Epithelial cell of prostate (primary cell): Measurements from ENCODE around the gene RPS6KL1.

Source experiments
- DNase-seq: peaks from one replicate; pipeline ENCODE4 v3.0.0-alpha.2; 2011; ENCODE audit warnings: low read depth, low spot score
- H3K27ac ChIP-seq: fragments of 450-650 bp; 2 replicates; pipeline ENCODE4 v1.5.1; 2017; ENCODE audit warnings: mild to moderate bottlenecking

The RPS6KL1 gene

DNA sequence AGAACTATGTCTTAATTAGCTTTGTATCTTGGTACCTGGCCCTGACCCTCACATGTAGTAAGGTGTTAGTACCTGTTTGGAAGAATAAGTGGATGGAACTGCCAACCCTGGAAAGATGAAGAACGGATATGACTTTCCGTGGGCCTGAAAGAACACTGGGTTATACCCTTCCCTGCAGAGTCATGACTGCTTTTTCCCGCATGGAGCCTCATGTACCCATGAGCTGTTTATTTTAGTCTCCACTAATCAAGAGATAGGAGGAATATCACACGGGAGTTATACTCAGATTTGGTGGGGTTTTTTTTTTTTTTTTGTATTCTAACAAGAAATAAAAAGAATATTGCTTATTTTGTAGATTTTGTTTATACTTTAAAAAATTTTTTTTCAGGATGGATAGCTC is 25.4 kb downstream of the RPS6KL1 start:
- DNase-seq = no peak
- H3K27ac ChIP-seq = no peak overlapping the region

DNA sequence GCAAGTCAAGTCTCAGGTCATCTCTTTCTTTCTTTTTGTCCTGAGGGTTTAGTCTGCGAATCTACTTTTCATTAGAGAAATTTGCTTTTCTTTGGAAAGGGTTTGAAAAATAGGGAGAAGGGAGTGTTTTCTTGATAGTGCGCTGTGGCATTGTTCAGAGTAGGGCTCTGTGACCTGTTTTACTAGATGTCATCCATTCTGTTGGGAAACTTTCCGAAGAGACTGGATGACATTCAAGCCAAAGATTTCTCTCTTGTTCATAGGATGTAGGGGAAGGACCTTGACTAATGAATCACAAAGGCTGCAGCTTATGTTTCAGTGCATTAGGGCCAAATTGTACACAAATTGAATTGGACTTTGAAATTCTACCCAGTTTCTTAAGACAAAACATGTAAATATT is 26.7 kb downstream of the RPS6KL1 start:
- no peak overlapping the region for H3K27ac ChIP-seq
- DNase-seq = no peak

DNA sequence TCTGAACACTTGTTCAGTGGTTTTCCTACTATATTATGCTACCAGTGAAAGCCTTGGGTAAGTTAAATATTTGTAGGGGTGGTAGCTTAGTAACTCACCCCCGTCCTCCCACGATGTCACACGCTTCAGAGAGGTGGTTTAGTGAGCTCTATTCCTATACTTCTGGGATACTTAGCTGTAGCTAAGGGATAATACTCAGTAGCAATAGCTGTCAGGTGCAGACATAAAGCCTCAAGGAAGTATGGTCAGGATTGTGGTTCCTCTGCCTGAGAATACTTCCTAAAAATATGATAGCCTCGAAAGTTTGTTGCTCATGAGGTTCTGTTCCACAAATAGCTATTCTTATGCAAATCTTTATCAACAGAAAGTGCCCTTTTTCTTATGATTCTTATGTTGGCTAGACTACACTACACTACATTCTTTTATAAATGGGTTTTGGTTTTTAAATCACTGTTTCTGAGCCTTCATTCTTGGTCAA is 29.4 kb downstream of the RPS6KL1 start:
- DNase-seq = no peak
- no peak overlapping the region for H3K27ac ChIP-seq

DNA sequence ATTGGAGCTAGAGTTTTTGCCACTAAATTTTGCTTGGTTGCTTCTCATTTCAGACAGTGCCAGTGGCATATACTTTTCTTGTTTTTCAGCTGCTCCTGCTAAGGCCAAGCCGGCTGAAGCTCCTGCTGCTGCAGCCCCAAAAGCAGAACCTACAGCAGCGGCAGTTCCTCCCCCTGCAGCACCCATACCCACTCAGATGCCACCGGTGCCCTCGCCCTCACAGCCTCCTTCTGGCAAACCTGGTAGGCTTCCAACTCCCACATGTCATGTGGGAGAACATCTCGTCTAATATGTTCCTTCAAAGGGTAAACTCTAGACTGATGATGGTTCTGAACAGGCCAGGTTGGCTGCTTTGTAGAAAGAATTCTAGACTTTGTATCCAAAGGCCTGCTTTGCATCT is 30.3 kb downstream of the RPS6KL1 start:
- H3K27ac ChIP-seq = no peak overlapping the region
- DNase-seq = no peak

DNA sequence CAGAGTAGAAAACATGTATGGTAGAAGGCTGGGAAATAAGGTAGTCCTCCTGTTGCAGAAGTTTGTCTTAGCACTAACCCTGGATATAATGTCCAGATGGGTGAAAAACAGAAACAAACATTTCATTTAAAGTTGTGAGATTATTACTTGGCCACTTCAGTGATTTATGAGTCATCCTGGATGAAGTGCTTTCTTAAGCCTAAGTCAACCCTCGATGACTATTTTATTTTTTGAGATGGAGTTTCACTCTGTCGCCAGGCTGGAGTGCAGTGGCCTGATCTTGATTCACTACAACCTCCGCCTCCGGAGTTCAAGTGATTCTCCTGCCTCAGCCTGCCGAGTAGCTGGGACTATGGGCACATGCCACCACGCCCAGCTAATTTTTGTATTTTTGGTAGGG is 31.2 kb downstream of the RPS6KL1 start:
- no peak overlapping the region for H3K27ac ChIP-seq
- no peak for DNase-seq

DNA sequence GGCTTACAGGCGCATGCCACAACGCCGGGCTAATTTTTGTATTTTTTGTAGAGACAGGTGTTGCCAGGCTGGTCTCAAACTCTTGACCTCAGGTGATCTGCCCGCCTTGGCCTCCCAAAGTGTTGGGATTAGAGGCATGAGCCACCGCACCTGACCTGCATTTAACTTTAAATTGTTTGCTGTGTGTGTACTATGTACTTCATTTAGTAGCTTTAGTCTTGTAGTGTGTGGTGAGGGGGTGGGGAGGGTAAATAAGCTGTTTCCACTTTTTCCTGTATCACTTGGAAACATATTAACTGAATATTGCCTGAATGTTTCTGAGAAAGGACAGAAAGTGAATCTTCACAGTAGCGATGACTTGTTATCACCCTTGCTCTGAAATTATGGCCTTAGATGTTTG is 32.8 kb downstream of the RPS6KL1 start:
- no peak overlapping the region for H3K27ac ChIP-seq
- DNase-seq = no peak

DNA sequence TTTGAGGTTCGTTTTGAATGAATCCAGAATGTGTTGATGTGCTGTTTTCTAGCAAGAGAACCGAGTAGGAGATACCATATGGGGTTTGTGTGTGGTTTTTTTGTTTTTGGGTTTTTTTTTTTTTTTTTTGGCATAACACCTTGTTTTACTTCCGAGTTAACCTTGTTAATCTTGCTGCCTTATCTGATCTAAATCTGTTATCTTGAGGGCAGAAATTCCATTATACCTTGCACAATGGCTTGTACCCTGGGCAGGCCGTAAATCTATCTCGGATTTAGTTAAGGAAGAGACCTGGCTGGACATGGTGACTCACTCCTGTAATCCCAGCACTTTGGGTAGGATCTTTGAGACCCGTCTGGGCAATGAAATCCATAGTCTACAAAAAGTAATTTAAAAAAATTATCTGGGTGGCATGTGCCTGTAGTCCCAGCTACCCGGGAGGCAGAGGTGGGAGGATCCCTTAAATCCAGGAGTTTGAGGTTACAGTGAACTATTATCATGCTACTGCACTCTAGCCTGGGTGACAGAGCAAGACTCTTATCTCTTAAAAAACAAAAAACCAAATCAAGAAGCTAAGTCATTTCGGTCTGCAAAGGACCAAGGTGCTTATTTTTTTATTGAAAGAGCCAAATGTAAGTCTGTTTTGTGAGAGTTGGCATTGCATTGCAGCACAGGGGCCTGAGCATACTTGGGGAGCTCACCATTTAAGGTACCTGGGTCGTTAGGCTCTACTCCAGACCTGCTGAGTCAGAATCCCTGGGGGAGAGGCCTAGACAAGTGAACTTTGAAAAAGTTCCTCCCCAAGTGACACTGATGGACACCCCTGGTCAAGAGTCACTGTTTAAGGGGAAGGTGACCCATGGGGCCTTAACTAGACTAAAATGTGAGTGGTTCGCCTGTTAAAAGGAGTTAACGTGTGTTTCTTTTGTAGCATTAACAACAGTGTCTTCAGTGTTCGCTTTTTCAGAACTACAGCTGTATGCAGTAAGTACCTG is 34.6 kb downstream of the RPS6KL1 start:
- no peak for DNase-seq
- H3K27ac ChIP-seq = no peak overlapping the region

DNA sequence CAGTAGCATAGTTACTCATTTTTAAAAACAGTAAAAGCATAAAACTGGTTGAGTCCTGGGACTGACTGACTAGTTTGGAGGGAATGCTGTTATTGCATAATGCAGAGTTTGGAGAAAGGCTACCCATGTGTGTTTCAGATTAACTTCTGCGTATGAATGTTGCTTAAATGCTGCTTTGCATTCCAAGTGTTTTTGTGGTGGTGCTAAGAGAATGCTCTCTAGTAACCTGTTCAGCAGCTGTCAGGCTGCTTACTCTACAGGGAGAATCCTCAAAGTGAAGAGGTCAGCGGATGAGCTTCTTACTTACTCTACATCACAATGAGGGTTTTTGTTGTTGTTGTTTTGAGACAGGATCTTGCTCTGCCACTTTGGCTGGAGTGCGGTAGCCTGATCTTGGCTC is 37.1 kb downstream of the RPS6KL1 start:
- DNase-seq = no peak
- H3K27ac ChIP-seq = no peak overlapping the region

DNA sequence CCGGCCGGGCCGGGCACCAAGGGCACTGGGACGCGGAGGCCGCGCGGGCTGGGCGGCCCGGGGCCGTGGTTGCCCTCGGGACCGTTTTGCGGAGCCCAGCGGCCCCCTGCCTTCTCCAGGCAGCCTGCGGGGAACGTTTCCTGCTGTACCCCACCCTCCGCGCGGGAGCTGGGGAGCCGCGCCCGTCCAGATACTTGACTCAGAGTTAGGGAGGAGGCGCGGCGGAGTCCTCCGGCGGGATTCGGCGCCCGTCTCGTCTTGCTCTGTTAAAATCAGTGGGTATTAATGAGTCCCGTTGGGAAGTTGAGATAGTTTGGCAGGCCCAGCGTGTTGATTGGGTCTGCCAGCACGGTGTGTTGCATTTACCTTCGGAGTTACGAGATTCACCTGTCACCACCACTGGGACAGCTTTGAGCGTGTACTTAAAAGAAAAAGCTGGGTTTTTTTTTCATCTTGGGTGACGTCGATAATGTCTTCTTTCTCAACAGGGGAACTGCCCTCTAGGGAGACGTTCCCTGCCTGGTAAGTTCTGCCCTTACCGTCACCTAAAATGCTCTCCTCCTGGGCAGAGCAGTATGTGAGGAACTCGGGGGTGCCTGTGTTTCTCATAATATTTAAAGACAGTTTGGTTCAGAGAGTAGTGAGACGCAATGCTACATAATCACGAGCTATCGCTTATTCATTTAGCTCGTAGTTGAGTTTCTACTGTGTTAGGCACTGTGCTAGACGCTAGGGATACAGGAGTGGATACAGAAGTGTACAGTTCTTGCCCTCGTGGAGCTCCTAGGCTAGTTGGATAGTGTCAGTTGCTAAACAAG is 40.7 kb downstream of the RPS6KL1 start:
- H3K27ac ChIP-seq = peak overlapping the region; percentile 95
- no peak for DNase-seq

DNA sequence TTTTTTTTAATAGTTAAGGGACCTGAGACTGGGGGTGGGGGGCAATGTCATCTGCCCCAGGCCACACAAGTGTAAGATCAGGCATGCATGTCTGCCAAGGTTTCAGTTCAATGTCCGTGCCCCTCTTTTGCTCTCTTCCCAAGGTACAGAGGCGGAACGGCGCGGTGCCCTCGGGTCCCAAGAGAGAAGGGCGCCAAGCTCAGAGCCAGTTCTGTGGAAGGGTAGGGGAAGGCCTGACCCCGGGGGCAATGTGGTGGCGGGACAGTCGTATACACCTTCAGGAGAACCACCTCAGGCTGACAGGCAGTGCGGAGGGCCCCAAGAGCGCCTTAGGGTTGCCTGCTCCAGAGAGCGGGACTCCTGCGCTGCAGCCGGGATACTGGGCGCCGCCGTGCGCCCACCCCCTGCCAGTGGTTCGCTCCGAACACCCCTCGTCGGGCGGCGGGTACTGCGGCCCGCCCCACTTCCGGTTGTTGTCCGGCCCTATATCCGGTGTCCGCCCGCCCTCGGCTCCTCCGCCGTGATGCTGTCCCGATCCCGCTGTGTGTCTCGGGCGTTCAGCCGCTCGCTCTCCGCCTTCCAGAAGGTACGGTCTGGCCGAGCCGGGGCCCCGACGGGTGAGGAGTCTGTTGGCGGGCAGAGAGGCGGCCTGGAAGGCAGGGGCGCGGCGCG is 41.5 kb downstream of the RPS6KL1 start, which contains the start of gene DLST:
DLST (plus strand) TSS at position 486 of the 672 bp plus-strand sequence; CDS start at position 524, 38 bp downstream.
- peak within 1 kb of the TSS; percentile 95 for H3K27ac ChIP-seq
- DNase-seq = no peak

DNA sequence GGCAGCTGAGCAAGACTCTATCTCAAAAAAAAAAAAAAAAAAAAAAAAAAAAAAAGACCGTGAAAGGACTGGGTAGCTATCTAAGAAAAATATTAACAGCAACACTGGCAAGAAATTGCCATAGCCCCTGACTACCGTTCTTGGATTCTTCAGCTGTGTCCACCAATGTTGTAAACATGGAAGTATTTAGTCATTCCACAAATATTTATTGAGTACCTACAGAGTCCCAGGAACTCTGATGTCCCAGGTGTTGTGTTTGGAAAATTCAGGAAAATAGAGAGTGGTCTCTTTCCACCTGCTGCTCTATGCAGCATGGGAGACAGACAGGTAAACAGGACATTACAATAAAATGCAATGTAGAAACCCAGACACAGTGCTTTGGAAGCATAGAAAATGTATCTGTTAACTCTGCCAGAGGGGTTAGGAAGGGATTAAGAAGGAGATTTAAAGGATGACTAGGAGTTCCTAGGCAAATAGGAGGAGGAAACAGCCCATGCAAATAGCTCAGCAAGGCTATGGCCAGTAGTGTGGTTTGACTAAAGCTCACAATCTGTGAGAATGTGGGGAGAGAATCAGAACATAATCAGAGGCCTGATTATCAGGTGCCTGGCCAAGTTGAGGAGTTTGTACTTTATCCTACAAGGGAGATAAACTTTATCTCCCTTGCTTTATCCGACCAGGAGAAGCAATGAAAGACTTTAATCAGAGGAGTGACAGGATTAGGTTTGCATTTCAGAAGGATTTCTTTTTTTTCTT is 43.5 kb downstream of the RPS6KL1 start:
- DNase-seq = no peak
- H3K27ac ChIP-seq = no peak overlapping the region

DNA sequence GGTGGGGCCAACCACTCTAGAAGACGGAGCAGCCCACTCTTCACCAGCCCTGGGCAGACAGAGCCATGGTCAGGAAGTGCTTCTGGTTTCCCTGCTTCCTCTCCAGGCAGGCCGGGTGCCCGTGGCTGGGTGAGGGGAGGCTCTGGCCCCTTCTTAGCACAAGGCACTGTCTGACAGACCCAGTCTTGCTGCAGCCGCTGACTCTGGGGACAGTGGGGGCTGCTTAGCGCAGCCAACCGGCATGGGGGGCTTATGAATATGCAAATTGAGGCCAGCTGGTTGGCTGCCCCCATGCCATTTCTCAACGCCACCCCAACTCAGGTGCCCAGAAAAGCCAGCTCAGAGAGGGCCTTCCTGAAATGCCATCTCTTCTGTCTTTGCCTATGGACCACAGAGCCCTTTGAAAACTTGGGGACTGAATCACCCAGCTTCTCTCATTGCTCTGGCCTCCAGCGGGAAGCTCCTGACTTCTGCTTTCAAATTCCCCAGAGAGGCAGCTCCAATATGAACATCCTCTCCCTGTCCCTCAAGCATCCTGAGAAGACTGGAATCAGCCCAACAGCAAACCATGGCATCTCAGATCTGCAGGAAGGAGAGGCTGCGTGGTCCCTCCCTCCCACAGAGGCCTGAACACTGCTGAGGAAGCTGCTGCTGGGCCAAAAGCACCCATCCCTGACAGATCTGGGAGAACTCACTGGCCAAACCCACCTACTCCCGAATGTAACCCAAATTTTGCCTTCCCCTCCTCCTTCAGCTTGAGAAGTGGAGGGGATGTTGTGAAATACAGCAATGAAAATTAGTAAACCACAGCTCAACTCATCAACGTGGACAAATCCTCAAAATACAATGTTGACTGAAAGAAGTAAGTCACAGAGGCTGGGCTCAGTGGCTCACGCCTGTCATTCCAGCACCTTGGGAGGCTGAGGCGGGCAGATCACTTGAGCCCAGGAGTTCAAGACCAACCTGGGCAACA is 46.8 kb downstream of the RPS6KL1 start, which contains the start of gene PROX2:
PROX2 (minus strand) TSS at position 205 of the 973 bp plus-strand sequence. CDS start 12,311 bp downstream, outside the sequence.
- no peak within 1 kb of the TSS for H3K27ac ChIP-seq
- no peak for DNase-seq

DNA sequence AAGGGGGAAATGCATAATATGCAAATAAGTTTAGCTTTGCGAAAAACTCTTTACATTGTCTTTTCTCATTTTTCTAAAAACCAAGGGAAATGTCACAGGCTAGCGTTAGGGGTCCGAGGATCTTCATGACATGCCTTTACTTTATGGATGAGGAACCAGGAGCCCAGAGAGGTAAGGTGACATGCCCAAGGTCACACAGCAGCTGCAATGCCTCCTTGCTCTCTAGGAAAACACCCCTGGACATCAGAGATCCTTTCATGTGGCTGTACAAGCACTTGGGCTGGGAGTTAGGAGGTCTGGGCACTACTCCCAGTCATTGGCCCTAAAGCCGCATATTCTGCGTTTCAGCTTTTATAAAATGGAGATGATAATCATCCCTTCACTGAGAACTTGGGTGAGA is 47.9 kb downstream of the RPS6KL1 start:
- H3K27ac ChIP-seq = no peak overlapping the region
- DNase-seq = no peak

DNA sequence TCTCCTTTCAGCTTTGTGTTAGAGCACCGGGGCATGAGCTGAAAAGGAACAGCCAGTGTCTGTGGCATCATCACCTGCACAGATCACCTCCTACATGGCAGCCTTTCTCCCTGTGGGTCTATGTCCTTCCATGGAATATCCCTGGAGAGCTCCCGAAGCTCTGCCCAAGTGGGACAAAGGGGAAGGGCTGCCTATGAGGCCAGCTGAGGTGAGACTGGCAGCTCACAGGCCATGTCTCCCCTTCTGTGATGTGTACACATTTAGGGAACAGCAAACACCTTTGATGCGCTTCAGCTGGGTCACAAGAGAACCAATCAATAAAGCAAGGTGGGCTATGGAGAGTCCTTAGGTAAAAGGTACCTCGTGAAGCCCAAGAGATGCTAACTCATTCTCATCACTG is 51.2 kb downstream of the RPS6KL1 start:
- no peak overlapping the region for H3K27ac ChIP-seq
- DNase-seq = no peak

DNA sequence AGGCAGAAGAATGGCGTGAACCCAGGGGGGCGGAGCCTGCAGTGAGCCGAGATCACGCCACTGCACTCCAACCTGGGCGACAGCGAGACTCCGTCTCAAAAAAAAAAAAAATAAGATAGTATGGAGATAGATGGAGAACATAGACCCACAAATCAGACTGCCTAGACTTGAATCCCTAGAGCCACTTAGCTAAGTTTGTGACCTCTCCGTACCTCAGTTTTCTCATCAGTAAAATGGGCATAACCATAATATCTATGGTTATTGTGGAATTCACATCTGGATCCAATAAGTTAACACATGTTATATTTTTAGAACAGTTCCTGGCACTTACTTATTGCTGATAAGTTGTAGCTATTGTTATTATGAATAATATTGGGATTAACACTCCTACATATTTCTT is 54.3 kb downstream of the RPS6KL1 start:
- no peak for DNase-seq

DNA sequence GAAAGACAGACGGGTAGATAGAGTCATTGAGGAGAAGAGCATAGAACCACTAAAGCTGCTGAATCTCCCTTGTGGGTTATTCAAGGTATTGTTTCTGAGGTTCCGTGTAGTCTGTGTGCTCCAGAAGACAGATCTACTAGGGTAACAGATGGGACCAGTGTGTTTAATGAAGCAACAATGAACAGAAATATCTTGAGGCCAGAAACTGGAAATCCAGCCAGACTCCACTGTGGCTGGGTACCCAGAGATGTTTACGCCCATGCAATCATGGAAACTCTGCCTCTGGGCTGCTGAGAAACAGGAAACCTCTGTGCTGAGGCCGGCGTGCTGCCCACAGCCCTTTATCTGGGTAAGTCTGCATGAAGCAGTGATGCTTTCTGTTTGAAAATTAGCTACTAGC is 55.4 kb downstream of the RPS6KL1 start:
- H3K27ac ChIP-seq = no peak overlapping the region

More for the DNA sequence above, 54.3 kb downstream of the RPS6KL1 start:
- H3K27ac ChIP-seq = no peak overlapping the region

DNA sequence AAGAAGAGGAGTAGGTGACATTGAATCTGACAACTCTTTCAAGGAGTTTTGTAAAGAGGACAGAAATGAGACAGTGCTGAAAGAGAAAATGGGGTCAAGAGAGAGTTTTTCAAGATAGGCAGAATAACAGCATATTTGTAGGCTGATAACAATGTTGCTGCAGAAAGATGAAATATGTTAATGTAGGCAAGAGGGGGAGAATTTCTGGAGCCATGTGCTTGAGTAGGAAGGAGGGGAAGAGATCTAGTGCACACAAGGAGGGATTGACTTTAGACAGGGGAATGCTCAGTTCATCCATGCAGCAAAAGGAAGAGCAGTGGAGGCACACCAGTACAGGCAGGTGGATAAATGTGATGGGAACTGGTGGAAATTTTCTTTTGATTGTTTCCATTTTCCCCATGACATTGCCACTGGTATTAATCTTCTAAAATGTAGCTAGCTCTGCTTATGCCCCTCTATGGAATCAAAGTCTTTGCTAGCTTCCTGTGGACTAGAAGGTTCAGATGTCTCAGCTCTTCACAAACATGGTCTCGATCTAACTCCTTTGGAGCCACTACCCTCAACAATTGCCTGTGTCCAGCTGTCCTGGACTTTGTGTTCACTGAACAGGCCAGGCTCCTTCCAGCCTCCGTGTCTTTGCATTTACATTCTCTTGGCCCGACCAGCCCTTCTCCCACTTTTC is 56.2 kb downstream of the RPS6KL1 start:
- DNase-seq = no peak
- no peak overlapping the region for H3K27ac ChIP-seq

More for the DNA sequence above, 55.4 kb downstream of the RPS6KL1 start:
- no peak for DNase-seq

DNA sequence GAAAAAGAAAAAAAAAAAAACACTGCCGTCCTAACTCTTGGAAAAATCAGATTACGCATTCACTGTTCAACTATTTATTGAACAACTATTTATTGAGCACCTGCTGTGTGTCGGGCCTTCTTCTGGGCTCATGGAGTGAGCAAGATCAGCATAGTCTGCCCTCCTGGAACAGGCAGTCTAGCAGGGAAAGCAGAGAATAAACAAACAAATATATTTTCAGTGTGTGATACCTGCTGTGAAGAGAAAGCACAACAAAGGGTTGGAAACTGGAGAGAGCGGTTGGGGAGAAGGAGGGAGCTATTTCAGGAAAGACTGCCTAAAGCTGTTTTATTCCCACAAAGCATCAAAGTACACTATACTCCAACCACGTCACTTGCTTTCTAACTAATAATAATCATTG is 57.9 kb downstream of the RPS6KL1 start:
- no peak overlapping the region for H3K27ac ChIP-seq
- DNase-seq = no peak
